ENCODE data around the gene PCCB. TPM values are rescaled to one million over a fixed set of nuclear protein-coding genes. Genes with fewer than 3 reads are reported as not detected.

The PCCB gene
- total RNA-seq, 1 donor from 2014 or later = 47.5 TPM

Other genes with a start within 250 kb of the PCCB start
- 37.0 and 37.1 TPM in 2 replicates for gene MSL2, start 54.0 kb upstream of the PCCB start, total RNA-seq